Measurements from ENCODE around the gene GPN1.
"Not testable (repeated sequence)": the region's sequence is repeated elsewhere in the genome, so short reads cannot be mapped to it uniquely, and the experiment has no call there.

GPN1 gene

GRCh38 chr2:27628767-27629709, at the start of gene GPN1, which contains the start of gene CCDC121:
GPN1 (plus strand) TSS chr2:27629050; CDS start chr2:27629059, 9 bp downstream.
CCDC121 (minus strand) TSS chr2:27629012; CDS start chr2:27627799, 1,213 bp downstream.
- peak; percentile 89 to 91 for DNase-seq (ENCODE audit: low read depth in 2 of 2)

DNA sequence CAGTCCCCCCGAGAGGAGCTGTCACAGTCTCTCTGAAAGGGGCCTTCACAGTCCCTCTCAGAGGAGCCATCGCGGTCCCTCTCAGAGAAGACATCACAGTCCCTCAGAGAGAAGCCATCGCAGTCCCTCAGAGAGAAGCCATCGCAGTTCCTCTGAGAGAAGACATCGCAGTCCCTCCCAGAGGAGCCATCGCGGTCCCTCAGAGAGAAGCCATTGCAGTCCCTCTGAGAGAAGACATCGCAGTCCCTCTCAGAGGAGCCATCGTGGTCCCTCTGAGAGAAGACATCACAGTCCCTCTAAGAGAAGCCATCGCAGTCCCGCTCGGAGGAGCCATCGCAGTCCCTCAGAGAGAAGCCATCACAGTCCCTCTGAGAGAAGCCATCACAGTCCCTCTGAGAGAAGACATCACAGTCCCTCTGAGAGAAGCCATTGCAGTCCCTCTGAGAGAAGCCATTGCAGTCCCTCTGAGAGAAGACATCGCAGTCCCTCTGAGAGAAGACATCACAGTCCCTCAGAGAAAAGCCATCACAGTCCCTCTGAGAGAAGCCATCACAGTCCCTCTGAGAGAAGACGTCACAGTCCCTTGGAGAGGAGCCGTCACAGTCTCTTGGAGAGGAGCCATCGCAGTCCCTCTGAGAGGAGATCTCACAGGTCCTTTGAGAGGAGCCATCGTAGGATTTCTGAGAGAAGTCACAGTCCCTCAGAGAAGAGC, 47.3 kb upstream of the GPN1 start:
- DNase-seq (ENCODE audit: low read depth in 2 of 2) = no peak

- DNase-seq (ENCODE audit: low read depth in 2 of 2) = no peak
Observed at GRCh38 chr2:27582129-27582694, 46.6 kb upstream of the GPN1 start.

DNA sequence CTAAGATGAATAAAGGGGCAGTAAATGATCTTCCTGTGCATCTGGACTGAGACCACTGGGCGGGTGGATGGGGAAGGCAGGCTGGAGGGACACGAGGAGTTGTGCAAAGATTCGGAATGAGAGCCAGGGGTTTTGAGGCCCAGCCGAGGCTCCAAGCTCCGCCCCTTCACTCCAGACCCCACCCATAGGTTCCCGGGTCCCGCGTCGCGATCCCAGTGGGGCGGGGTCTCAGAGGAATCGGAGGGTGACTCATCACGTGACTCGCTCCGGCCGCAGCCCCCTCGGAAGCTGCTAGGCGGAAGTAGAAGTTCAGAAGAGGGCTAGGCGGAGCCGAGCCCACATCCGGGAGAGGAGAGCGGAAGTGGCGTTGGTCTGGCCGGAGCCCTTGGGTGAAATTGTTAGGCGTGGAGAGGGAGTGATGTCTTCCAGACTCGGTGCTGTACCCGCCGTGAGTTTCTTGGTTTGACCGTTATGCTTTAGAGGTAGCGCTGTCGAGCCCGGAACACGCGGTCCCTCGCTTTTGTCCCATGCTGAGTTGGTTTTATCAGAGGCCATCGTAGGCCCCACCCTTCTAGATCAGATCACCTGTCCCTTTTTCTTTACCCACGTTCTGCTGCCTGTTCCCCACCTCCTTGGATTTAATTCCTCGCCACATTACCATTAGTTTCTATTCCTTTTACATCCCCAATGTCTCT, 46.0 kb upstream of the GPN1 start, which contains the start of gene ZNF512:
ZNF512 (plus strand) TSS at position 348 of the 695 bp plus-strand sequence; CDS start at position 419, 71 bp downstream.
- DNase-seq (ENCODE audit: low read depth in 2 of 2) = peak; percentile 41 to 51

DNA sequence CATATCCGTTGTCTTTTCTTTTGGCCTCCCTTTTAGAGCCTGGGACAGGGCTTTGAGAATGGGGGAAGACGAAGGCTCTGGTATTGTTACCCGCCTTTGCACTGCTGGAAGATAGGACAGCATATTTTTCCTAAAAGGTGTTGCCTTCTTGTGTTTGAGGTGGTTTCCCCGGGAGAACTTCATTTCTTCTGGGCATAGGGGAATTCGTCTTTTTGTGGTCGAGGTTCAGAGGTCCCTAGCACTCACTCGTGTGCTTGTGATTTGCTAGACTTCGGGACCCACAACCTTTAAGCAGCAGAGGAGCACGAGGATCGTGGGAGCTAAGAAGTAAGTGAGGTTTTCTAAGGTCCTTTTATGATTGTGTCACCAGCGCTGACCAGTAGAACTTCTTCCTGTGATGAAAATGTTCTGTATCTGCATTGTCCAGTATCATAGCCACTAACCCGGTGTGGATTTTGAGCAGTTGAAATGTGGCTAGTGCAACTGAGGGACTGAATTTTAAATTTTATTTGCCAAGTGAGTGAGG, 45.4 kb upstream of the GPN1 start:
- no peak for DNase-seq (ENCODE audit: low read depth in 2 of 2)

GRCh38 chr2:27584597-27584996, 44.3 kb upstream of the GPN1 start:
- no peak for DNase-seq (ENCODE audit: low read depth in 2 of 2)

- no peak for DNase-seq (ENCODE audit: low read depth in 2 of 2)
Observed at GRCh38 chr2:27587025-27587424, 41.8 kb upstream of the GPN1 start.

DNA sequence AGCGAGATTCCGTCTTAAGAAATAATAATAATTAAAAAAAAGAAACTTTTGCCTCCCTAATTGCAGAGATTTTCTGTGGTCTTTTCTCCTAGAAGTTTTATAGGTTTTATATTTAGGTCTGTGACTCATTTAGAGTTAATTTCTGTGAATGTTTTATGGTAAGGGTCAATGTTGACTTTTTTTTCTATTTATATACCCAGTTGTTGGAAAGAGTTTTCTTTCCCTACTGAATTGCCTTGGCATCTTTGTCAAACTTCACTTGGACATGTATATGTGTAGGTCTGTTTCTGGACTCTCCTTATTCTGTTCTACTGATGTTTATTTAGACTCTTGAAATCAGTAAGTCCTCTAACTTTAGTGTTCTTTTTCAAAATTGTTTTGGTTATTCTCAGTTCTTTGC, 40.5 kb upstream of the GPN1 start:
- DNase-seq (ENCODE audit: low read depth in 2 of 2) = no peak

GRCh38 chr2:27591745-27592144, 37.1 kb upstream of the GPN1 start:
- DNase-seq (ENCODE audit: low read depth in 2 of 2) = no peak

GRCh38 chr2:27593240-27593639, 35.6 kb upstream of the GPN1 start:
- no peak for DNase-seq (ENCODE audit: low read depth in 2 of 2)

DNA sequence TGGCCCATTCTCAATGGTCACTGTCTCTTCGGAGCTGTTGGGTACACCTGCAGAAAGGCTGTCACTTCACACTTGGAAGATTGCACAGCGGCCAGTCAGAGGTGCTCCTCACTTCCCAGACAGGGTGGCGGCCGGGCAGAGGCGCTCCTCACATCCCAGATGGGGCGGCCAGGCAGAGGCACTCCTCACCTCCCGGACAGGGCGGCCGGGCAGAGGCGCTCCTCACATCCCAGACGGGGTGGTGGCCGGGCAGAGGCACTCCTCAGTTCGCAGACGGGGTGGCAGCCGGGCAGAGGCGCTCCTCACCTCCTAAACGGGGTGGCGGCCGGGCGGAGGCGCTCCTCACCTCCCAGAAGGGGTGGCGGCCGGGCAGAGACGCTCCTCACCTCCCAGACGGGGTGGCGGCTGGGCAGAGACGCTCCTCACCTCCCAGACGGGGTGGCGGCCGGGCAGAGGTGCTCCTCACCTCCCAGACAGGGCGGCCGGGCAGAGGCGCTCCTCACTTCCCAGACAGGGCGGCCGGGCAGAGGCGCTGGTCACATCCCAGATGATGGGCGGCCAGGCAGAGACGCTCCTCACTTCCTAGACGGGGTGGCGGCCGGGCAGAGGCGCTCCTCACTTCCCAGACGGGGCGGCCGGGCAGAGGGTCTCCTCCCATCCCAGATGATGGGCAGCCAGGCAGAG, 34.7 kb upstream of the GPN1 start:
- not testable (repeated sequence) for DNase-seq (ENCODE audit: low read depth in 2 of 2)

DNA sequence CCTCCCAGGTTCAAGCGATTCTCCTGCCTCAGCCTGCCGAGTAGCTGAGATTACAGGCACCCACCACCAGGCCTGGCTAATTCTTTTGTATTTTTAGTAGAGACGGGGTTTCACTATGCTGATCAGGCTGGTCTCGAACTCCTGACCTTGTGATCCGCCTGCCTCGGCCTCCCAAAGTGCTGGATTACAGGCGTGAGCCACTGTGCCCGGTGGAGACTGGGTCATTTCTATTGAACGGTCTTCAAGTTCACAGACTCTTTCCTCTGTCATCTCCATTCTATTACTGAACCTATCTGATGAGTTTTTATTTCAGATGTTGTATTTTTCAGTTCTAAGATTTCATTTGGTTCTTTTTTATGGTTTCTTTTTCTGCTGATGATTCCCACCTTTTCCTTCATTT, 33.4 kb upstream of the GPN1 start:
- DNase-seq (ENCODE audit: low read depth in 2 of 2) = not testable (repeated sequence)

DNA sequence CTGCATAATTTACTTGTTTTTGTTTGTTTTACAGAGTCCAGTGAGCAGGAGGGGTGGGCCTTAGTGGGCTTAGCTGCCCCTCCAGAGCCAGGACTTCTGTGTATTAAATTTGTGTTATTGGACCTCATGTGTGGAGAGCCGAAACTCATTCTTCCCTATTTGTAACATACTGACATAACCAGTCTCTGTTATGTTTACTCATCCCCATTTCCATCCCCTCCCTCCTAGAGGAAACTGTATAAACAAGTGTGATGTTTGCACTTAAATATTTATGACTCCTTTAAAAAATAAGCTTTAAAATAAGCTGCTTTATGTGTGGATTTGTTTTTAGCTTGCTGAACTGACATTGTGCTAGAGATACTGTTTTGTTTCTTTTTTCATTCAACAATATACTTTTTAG, 32.2 kb upstream of the GPN1 start:
- no peak for DNase-seq (ENCODE audit: low read depth in 2 of 2)

DNA sequence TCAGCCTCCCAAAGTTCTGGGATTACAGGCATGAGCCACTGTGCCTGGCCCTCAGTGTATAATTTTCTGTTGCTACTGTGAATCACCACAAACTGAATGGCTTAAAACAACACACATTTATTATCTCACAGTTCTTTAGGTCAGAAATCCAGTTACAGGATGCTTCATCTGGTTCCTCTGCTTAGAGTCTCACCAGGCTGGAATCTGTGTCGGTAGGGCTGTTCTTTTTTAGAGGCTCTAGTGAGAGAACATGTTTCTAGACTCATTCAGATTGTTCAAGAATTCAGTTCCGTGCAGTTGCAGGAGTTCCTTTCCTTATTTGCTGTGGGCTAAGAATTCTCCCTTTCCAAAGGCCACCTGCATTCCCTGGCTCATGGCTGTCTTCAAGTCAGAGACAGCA, 22.2 kb upstream of the GPN1 start:
- no peak for DNase-seq (ENCODE audit: low read depth in 2 of 2)

GRCh38 chr2:27613985-27614384, 14.9 kb upstream of the GPN1 start:
- no peak for DNase-seq (ENCODE audit: low read depth in 2 of 2)

GRCh38 chr2:27615316-27615715, 13.5 kb upstream of the GPN1 start:
- no peak for DNase-seq (ENCODE audit: low read depth in 2 of 2)

DNA sequence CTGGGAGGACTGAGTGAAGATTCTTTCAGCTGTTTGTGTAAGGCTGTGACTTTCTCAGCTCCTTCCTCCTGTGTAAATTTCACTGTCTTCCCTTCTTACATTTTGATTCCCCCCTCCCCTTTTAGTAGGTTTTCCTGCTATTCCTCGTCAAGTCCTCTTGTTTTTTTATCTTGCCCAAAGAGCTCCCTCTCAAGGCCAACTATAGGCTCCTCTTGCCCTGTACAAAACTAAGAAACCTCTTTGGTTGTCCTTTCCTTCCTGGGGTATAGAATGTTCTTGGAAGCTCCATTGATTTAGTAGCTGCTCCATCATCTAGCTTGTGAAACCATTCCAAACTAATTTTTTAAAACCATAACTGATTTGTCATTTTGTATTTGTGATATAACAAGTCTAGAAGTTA, 7.3 kb upstream of the GPN1 start:
- no peak for DNase-seq (ENCODE audit: low read depth in 2 of 2)

DNA sequence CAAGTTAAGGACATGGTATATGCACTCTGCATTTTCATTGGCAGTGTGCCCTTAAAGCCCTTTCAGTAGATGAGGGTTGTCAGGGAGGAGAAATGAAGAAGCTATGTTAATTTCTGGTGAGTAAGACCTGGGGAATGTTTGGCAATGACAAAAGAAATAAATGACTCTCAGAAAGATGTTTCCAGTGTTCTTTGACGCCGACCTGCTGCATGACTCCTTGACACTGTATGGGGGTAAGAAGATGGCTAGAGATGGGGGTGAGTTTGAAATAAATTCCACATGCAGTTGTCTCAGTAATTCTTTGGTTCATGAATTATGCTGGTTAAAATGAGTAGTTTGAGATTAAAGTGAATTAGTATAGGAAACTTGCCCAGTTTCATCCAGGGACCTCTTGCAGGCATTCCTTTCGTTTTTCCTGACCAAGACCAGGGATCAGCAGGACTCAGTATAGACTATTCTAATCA, 5.9 kb upstream of the GPN1 start:
- DNase-seq (ENCODE audit: low read depth in 2 of 2) = no peak

- no peak for DNase-seq (ENCODE audit: low read depth in 2 of 2)
Observed at GRCh38 chr2:27624943-27625342, 3.9 kb upstream of the GPN1 start.

DNA sequence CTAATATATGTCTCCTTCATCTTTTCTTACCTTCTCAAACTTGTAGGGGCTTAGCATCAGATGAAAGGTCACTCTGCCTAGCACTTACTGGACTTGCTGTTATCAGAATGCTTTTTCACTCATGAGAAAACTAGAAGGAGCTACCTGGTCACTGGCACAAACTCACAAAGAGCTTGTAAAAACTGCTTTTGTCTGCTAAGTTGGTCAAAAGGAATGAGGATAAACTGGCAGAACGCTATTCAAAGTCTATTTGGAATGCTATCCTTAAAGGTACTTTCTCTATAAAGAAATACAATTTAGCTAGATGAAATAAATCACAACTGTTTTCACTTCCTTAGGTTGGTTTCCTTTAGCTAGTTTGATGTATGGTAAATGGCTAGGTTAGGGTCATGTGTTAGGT, 2.5 kb upstream of the GPN1 start:
- DNase-seq (ENCODE audit: low read depth in 2 of 2) = not testable (repeated sequence)

- not testable (repeated sequence) for DNase-seq (ENCODE audit: low read depth in 2 of 2)
Observed at GRCh38 chr2:27626921-27627320, 1.9 kb upstream of the GPN1 start.
